Thoracic aorta (tissue), 2 donors: Measurements from ENCODE around the gene SETBP1. TPM values are rescaled to one million over a fixed set of nuclear protein-coding genes. Genes with fewer than 3 reads are reported as not detected.

ENCODE experiments used
- ATAC-seq: fragments of 150-250 bp; one replicate; pipeline ENCODE4 v1.8.0; 2017; ENCODE audit warnings: low read depth; ENCODE audit not compliant: insufficient number of reproducible peaks, low FRiP score
- DNase-seq: peaks from one replicate; pipeline ENCODE4 v3.0.0-alpha.2; 2020; ENCODE audit warnings: low spot score
- H3K27ac ChIP-seq, 2 donors: fragments of 200-600 bp; sonication (generic); 1 replicate in 1 of 2; 2 replicates in 1 of 2; pipeline ENCODE4 v1.5.1; 2016; ENCODE audit warnings: mild to moderate bottlenecking in 2 of 2, moderate library complexity in 2 of 2
- H3K27me3 ChIP-seq: fragments of 200-600 bp; sonication (generic); replicated peaks from 2 replicates; pipeline ENCODE4 v1.6.0; 2016; ENCODE audit warnings: mild to moderate bottlenecking; ENCODE audit not compliant: insufficient read depth
- H3K36me3 ChIP-seq: fragments of 200-600 bp; sonication (generic); one replicate; pipeline ENCODE4 v1.5.1; 2016
- H3K4me1 ChIP-seq, 2 donors: fragments of 200-600 bp; sonication (generic); 1 replicate in 1 of 2; 2 replicates in 1 of 2; pipeline versions ENCODE4 v1.5.1 to v1.6.0; 2016; ENCODE audit warnings: low read depth in 2 of 2, mild to moderate bottlenecking in 1 of 2; ENCODE audit not compliant: control insufficient read depth in 1 of 2
- H3K4me3 ChIP-seq: fragments of 200-600 bp; sonication (generic); 2 replicates; pipeline ENCODE4 v1.5.1; 2016; ENCODE audit warnings: mild to moderate bottlenecking
- H3K9me3 ChIP-seq: fragments of 200-600 bp; sonication (generic); 2 replicates; pipeline ENCODE4 v1.5.1; 2016
- CTCF ChIP-seq: fragments of 200-600 bp; sonication (generic); IDR thresholded peaks from one replicate; pipeline ENCODE4 v1.5.1; 2019; ENCODE audit warnings: antibody characterized with exemption
- total RNA-seq, 2 donors: library from RNA; depleted of rRNA; stranded (reverse); fragments of >200 nt; gene quantifications; one replicate each; pipeline versions ENCODE4 v1.1.0 to v1.2.3, GENCODE V29; 2016

SETBP1 gene
- total RNA-seq, 2 donors from 2014 or later = 39.3 to 50.2 TPM

- H3K36me3 ChIP-seq = no peaks in the 10 kb centered on the region
- ATAC-seq (no peak), DNase-seq (no peak)
- no peaks in the 10 kb centered on the region for H3K27me3 ChIP-seq
- no peak overlapping the region for H3K27ac ChIP-seq
- peaks cover 6 to 19% of the 10 kb centered on the region in 2 donors for H3K4me1 ChIP-seq
- H3K9me3 ChIP-seq = no peaks in the 10 kb centered on the region
- no peak overlapping the region for H3K4me3 ChIP-seq
- no peak for TF ChIP-seq CTCF
Observed at GRCh38 chr18:44841752-44842587, 161.3 kb downstream of the SETBP1 start.

GRCh38 chr18:44842588-44843412 lies 162.1 kb downstream of the SETBP1 start:
- DNase-seq (no peak), ATAC-seq (no peak)
- Histone ChIP-seq H3K27me3 (no peaks in the 10 kb centered on the region), H3K4me1 (peaks cover 6 to 19% of the 10 kb centered on the region in 2 donors), H3K36me3 (no peaks in the 10 kb centered on the region), H3K27ac (no peak overlapping the region), H3K9me3 (no peaks in the 10 kb centered on the region), H3K4me3 (no peak overlapping the region)
- TF ChIP-seq CTCF = no peak

DNA sequence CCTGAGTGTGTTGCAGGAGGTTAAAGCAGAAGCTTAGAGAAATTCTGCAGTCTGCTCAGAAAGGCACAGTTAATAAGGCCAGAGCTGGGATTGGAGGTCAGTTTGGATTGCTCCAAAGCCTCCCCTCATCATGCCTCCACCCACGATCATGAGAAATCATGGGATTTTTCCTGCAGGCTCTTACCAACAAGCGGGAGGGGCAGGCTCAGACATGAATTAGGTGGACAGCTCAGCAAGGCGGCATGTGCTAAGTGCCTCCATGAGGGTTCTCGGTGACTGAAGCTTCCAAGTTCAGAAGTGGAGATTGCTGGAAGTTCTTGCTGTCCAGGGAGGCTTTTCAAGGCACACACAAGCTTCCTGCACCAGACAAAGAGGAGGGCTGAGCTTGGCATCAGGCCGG lies 163.8 kb downstream of the SETBP1 start:
- no peaks in the 10 kb centered on the region for H3K9me3 ChIP-seq
- no peaks in the 10 kb centered on the region for H3K36me3 ChIP-seq
- no peak for DNase-seq
- H3K4me3 ChIP-seq = no peak overlapping the region
- no peak for ATAC-seq
- no peak for TF ChIP-seq CTCF
- H3K4me1 ChIP-seq = peaks cover 3 to 10% of the 10 kb centered on the region in 2 donors
- H3K27ac ChIP-seq = no peak overlapping the region
- H3K27me3 ChIP-seq = no peaks in the 10 kb centered on the region

- Histone ChIP-seq H3K9me3 (no peaks in the 10 kb centered on the region), H3K4me3 (no peak overlapping the region), H3K27me3 (no peaks in the 10 kb centered on the region), H3K27ac (no peak overlapping the region), H3K4me1 (no peaks in the 10 kb centered on the region), H3K36me3 (no peaks in the 10 kb centered on the region)
- no peak for DNase-seq
- no peak for ATAC-seq
- TF ChIP-seq CTCF = no peak
Observed at GRCh38 chr18:44846450-44846849, 165.8 kb downstream of the SETBP1 start.

GRCh38 chr18:44848644-44849335 lies 168.1 kb downstream of the SETBP1 start:
- no peak for ATAC-seq
- Histone ChIP-seq H3K27ac (no peak overlapping the region), H3K9me3 (no peaks in the 10 kb centered on the region), H3K27me3 (no peaks in the 10 kb centered on the region), H3K4me1 (peaks cover 0 to 8% of the 10 kb centered on the region in 2 donors), H3K36me3 (no peaks in the 10 kb centered on the region), H3K4me3 (no peak overlapping the region)
- TF ChIP-seq CTCF = no peak
- no peak for DNase-seq
